ENCODE results near the gene NPLOC4. TPM values are rescaled to one million over a fixed set of nuclear protein-coding genes. Genes with fewer than 3 reads are reported as not detected.

The NPLOC4 gene
- polyA plus RNA-seq, 3 donors: 53.8 to 73.2 (median 54.3) TPM

- DNase-seq (ENCODE audit: extremely low read depth in 1 of 11, low read depth in 9 of 11, low spot score in 4 of 11): no peak
These were observed 127.5 kb downstream of the NPLOC4 start for GRCh38 chr17:81509207-81509971.

- DNase-seq (ENCODE audit: extremely low read depth in 1 of 11, low read depth in 9 of 11, low spot score in 4 of 11): no peak
These were observed 128.2 kb downstream of the NPLOC4 start for GRCh38 chr17:81508639-81509206.

Other genes with a start within 250 kb of the NPLOC4 start
- gene BAHCC1, start 241.7 kb downstream of the NPLOC4 start, polyA plus RNA-seq (ENCODE audit: insufficient read length in 3 of 3): 10 to 100 TPM; 15.9 to 29.7 (median 29.3) TPM
- gene ACTG1, start 124.3 kb downstream of the NPLOC4 start, polyA plus RNA-seq (ENCODE audit: insufficient read length in 3 of 3): 1,000 to 10,000 TPM; 2,933 to 3,390 (median 3,165) TPM
- gene FSCN2, start 108.7 kb downstream of the NPLOC4 start, polyA plus RNA-seq (ENCODE audit: insufficient read length in 3 of 3): 1 to 10 TPM; 1.2 to 2.4 (median 1.6) TPM
- 10 to 100 TPM; 16.5 to 34.0 (median 27.0) TPM for gene FAAP100, start 84.8 kb downstream of the NPLOC4 start, polyA plus RNA-seq (ENCODE audit: insufficient read length in 3 of 3)
- gene TSPAN10, start 84 bp upstream of the NPLOC4 start, polyA plus RNA-seq (ENCODE audit: insufficient read length in 3 of 3): 1 to 10 TPM; 1.5 to 6.6 (median 3.9) TPM
- gene PDE6G, start 19.4 kb upstream of the NPLOC4 start, polyA plus RNA-seq (ENCODE audit: insufficient read length in 3 of 3): 10 to 100 TPM; 10.0 to 12.1 (median 10.2) TPM
- 10 to 100 TPM; 12.5 to 22.3 (median 17.8) TPM for gene OXLD1, start 29.5 kb upstream of the NPLOC4 start, polyA plus RNA-seq (ENCODE audit: insufficient read length in 3 of 3)
- gene CCDC137, start 29.6 kb upstream of the NPLOC4 start, polyA plus RNA-seq (ENCODE audit: insufficient read length in 3 of 3): 10 to 100 TPM; 10.8 to 17.7 (median 14.8) TPM
- 10 to 100 TPM; 46.4 to 53.3 (median 50.0) TPM for gene ARL16, start 46.7 kb upstream of the NPLOC4 start, polyA plus RNA-seq (ENCODE audit: insufficient read length in 3 of 3)
- 100 to 1,000 TPM in 2 of 3 donors, 10 to 100 TPM in 1; 87.7 to 111 (median 107) TPM for gene HGS, start 46.9 kb upstream of the NPLOC4 start, polyA plus RNA-seq (ENCODE audit: insufficient read length in 3 of 3)
- gene MRPL12, start 66.3 kb upstream of the NPLOC4 start, polyA plus RNA-seq (ENCODE audit: insufficient read length in 3 of 3): 10 to 100 TPM; 40.1 to 60.5 (median 45.7) TPM
- gene SLC25A10, start 75.2 kb upstream of the NPLOC4 start, polyA plus RNA-seq (ENCODE audit: insufficient read length in 3 of 3): 10 to 100 TPM; 11.5 to 19.3 (median 18.9) TPM
- 10 to 100 TPM in 2 of 3 donors, 1 to 10 TPM in 1; 7.1 to 17.7 (median 12.5) TPM for gene GCGR, start 167.0 kb upstream of the NPLOC4 start, polyA plus RNA-seq (ENCODE audit: insufficient read length in 3 of 3)
- gene MCRIP1, start 196.2 kb upstream of the NPLOC4 start, polyA plus RNA-seq (ENCODE audit: insufficient read length in 3 of 3): 100 to 1,000 TPM in 2 of 3 donors, 10 to 100 TPM in 1; 61.8 to 109 (median 107) TPM
- gene PPP1R27, start 197.9 kb upstream of the NPLOC4 start, polyA plus RNA-seq (ENCODE audit: insufficient read length in 3 of 3): under 1 TPM; 0.12 to 0.45 (median 0.17) TPM
- 100 to 1,000 TPM; 401 to 475 (median 404) TPM for gene P4HB, start 223.4 kb upstream of the NPLOC4 start, polyA plus RNA-seq (ENCODE audit: insufficient read length in 3 of 3)
- 100 to 1,000 TPM; 145 to 242 (median 217) TPM for gene ARHGDIA, start 234.2 kb upstream of the NPLOC4 start, polyA plus RNA-seq (ENCODE audit: insufficient read length in 3 of 3)

Data from renal cortex interstitium (tissue), 11 donors.